GM19468 (cell line): ENCODE results near the gene LSM7.
"Not testable (repeated sequence)": the region's sequence is repeated elsewhere in the genome, so short reads cannot be mapped to it uniquely, and the experiment has no call there.

Experiments
- ATAC-seq: cut with Tn5 transposase; IDR thresholded peaks from one replicate; pipeline ENCODE4 v1.9.1; 2021; ENCODE audit warnings: mild to moderate bottlenecking, moderate library complexity, moderate number of reproducible peaks; ENCODE audit not compliant: unreplicated experiment; ENCODE audit errors: extremely low read depth

LSM7 gene

DNA sequence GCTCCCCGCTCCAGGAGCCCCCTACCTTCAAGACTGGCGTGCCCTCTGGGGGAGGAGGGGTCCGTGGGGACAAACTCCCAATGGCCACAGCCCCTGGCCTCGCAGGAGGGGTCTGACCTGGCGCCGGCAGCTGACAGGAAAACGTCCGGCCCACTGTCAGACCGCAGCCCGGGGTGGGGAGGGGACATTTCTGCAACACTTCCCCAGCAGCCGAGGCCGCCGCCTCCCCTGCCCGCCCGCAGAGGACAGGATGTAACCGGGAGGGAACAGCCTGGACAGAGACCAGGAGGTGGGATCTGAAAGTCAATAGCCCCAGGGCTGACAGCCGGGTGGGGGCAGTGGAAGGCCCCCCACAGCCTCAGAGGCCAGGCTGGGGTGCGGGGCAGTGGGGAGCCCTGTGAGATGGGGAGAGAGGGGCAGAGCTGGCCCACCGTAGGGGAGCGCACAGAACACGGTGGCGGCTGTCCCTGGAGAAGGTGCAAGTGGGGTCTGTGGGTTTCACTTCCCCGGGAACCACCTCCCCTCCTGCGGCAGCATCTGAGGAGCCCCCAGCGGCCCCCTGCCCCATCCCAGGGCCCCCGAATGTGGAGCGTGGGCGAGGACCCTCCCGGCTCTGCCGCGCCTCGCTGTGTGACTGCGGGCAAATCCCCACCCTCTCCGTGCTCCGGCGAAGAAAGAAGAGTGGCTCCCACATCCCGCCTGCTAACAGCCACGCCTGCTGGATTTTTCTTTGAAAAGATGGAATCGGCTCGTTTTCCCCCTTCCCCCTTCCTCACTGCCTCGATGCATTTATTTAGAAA lies 46.1 kb downstream of the LSM7 start, which contains the start of gene PEAK3:
TSS of gene PEAK3 (minus strand) at position 114 of the 800 bp plus-strand sequence. CDS start 1,244 bp downstream, outside the sequence.
- no peak for ATAC-seq

DNA sequence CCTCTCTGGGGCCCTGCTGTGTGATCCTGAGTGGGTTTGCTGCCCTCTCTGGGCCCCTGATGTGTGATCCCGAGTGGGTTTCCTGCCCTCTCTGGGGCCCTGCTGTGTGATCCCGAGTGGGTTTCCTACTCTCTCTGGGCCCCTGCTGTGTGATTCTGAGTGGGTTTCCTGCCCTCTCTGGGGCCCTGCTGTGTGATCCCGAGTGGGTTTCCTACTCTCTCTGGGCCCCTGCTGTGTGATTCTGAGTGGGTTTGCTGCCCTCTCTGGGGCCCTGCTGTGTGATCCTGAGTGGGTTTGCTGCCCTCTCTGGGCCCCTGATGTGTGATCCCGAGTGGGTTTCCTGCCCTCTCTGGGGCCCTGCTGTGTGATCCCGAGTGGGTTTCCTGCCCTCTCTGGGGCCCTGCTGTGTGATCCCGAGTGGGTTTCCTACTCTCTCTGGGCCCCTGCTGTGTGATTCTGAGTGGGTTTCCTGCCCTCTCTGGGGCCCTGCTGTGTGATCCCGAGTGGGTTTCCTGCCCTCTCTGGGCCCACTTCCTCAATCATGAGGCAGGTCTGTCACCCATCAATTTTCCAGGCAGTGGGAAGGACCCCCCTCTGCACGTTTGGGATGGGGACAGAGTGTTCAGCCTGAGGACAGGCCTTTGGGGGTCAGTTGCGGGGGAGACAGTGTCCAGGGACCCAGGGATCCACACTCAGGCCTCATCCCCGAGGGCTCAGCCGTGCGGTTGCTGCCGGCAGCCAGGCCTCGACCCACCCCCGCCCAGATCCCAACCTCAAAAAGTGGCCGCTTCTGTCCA lies 46.9 kb downstream of the LSM7 start:
- not testable (repeated sequence) for ATAC-seq

DNA sequence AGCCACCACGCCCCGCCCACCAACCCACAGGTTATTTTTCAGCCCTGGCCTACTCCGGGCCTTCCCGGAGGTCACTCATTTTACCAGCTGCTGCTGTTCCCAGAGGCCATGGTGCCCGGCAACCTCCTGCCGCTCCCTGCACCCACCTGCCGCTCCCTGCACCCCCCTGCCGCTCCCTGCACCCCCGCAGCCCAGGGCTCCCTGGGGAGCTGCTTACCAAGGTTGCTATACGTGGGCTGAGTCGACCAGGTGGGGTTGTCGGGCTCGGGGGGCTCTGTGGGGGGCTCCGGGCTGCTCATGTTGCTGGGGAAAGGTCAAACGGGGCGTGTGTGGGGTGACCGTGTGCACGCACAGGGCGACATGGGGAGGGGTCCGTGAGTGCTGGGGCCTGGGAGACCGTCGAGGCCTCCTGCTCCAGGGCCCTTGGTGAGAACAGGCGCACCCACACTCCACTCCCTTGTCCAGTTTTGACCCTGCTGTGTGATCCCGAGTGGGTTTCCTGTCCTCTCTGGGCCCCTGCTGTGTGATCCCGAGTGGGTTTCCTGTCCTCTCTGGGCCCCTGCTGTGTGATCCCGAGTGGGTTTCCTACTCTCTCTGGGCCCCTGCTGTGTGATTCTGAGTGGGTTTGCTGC lies 47.6 kb downstream of the LSM7 start:
- no peak for ATAC-seq

DNA sequence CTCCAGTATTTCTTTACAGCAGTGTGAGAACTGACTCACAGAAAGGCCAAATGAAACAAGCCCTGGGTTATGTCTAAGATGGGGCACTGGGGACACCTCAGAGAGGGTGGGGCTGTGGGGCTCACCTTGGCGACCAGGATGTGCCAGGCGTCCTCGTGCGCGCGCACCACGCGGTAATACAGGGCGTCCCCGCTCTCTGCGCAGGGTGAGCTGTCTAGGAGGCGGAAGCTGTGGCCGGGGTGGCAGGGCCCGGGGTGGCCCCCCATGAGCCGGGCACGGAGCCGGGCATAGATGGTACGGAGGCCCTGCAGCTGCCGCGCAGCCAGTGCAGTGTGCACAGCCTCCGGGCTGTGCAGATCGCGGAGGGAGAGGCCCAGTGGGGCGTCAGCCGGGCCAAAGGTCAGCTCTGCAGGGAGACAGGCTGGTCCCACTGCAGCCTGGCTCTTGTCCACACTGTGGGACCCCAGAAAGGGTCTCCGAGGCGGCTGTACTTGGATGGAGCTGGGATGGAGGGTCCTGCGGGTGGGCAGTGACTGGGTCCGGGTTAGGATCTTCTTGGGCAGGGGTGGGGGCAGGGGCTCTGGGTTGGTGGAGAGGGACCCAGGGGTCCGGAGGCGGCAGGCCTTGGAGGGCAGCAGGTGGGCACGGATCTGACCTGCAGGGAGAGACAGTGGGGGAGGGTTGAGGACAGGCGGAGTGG lies 49.8 kb downstream of the LSM7 start:
- no peak for ATAC-seq

DNA sequence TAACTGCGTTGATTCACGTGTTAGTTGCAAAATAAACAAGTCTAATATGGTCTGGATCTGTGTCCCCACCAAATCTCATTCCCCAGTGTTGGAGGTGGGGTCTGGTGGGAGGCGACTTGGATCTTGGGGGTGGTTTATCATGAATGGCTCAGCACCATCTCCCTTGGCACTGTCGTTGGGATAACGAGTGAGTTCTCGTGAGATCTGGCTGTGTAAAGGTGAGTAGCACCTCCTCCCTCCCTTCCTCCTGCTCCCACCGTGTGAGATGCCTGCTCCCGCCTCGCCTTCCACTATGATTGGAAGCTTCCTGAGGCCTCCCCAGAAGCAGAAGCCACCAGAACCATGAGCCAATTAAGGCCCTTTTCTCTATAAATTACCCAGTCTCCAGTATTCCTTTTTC lies 51.2 kb downstream of the LSM7 start:
- no peak for ATAC-seq

DNA sequence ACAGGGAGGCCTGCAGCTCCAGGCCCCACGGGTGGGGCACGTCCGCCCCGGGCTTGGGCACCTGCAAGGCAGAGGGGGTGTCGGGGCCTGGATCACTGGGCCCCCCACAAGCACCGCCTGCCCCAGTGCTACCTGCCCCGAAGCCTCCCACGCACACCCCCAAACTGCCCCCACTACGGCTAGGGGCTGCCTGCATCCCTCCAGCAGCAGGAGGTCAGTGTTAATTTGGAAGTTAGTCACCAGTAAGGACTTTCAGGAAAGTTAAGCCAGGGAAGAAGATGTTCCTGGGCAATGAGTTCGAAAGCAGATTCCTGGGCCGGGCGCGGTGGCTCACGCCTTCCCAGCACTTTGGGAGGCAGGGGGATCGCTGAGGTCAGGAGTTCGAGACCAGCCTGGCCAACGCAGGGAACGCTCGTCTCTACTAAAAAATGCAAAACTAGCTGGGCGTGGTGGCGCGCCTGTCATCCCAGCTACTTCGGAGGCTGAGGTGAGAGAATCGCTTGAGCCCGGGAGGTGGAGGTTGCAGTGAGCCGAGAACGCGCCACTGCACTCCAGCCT lies 51.9 kb downstream of the LSM7 start:
- no peak for ATAC-seq

DNA sequence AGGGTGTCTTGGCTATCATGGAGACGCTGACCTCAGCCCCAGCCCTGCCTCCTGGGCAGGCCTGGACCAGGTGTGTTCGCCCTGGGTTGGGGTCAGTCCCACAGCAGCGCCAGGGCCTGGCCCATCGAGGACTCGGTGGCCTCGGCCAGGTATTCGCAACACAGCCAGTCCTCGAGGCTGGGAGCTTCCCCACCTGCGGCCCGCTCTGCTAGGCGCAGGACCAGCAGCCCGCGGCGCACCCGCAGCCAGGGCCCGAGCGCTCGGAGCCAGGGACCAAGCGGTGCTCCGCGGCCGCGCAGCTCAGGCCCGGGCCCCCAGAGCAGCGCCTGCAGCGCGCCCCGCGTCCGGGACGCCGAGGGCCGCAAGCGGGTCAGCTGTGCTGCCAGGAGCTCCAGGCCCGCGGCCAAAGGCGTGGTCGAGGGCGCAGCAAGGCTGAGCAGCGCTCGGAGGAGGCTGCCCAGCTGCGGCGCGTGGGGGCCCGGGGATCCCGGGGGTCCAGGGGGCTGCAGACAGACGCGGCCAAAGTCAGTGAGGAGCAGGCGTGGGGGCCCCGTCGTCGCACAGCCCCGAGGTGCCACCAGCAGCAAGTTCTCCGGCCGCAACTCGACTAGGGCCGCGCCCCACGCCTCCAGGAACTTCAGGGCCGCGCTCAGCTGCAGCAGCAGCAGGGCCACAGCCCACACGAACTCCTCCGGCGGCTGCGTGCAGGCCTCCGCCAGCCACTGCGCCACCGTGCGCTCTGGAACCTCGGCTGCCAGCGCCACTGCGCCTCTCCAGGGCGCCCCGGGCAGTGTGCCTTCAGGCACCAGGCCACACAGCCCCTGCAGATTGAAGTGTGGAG lies 52.6 kb downstream of the LSM7 start:
- ATAC-seq = no peak

DNA sequence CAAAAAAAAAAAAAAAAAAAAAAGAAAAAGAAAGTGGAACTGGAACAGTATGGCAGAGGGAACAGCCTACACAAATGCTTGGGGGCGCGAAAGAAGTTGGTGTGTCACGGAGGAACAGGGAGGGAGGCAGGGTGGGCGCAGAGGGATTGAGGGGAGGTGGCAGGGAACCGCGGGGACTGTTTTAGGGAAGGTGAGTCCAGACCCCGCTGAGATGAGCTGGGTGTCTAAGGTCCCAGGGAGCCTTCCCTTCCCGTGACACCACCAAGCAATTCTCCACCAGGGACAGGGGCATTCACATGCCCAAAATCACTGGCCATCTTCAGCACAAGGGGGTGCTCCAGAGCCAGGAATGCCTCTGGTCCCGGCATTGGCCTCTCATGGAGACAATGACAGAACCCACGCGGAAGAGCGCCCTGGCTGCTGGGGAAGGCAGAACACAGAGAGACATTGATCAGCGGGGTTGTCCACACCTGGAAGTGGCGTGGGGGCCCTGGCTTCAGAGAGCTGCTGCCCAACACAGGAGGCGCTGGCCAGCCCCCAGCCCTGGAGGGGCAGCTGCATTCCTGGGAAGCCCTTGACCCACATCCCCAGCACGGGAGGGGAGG lies 53.4 kb downstream of the LSM7 start:
- no peak for ATAC-seq

DNA sequence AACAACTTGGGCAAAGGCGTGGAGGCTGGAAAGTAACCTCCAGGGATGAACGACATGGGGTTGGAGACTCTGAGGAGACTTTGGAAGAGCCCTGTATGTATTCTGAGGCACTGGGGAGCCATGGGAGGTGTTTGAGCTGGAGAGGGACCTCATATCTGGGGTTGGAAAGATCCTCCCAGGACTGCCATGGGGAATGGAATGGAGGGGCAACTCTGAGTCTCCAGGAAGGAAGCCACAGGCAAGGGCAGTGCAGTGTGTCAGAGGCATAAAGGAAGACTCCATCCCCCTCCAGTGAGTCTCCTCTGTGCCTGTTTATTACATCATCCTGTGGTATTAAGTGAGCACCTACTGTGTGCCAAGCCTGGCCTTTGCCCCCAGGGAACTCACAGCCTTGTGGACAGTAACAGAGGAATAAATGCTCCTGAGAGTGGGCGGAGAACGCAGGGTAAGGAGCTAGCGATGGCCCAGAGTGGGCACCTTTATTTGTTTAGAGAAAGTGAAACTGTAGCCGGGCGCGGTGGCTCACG lies 54.1 kb downstream of the LSM7 start:
- ATAC-seq = no peak

DNA sequence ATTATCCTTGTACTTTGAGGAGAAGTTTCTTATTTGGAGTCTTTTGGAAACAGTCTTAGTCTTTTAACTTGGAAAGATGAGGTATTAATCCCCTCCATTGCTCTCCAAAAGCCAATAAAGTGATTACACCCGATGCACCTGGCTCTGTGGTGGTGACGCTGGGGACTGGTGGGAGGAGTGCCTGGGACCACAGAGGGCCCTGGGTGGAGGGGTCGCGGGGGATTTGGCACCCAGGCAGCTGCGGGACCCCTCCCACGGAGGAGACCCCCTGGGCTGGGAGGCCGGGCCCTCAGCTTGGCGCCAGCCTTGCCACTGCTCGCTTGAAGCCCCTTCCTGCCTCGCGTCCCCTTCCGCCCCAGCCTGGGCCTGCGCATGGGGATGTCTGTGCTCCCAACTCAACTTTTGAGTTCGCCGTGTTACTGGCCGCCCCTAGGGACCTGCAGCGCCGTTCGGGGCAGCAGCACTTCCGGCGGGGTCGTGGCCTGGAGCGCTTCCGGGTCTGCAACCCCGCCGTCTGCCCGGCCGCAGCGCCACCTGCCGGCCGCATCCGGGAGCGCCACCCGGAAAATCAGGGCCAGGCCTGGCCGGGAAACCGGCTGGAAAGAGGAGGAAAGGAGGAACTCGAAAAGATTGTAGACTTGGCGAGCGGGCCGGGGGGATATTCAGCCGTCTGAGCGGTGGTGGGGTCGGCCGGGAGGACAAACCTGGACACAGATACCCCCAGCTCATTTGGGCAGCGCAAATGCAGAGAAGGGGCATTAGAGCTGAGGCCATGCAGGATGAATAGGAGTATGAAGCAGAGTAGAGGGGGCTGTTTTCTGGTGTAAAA lies 54.8 kb downstream of the LSM7 start:
- no peak for ATAC-seq
